ENCODE measurements around the gene TMEM120B. TPM values are rescaled to one million over a fixed set of nuclear protein-coding genes. Genes with fewer than 3 reads are reported as not detected.

TMEM120B gene
- total RNA-seq, 4 donors from 2014 or later, result 5.9 to 11.2 (median 6.4) TPM

- H3K9me3 ChIP-seq, result no peaks in the 10 kb centered on the region
- in situ Hi-C loops (cut with MboI; ENCODE audit: low sequenced_read_pairs in 4 of 4), result no loop called here
- no peaks in the 10 kb centered on the region for H3K27me3 ChIP-seq
- TF ChIP-seq POLR2A (IDR thresholded peaks at IDR 0.05), result no peak
- no peak for TF ChIP-seq CTCF (IDR thresholded peaks at IDR 0.05 in 4 of 5, conservative IDR thresholded peaks at IDR 0.05 in 1 of 5)
- ATAC-seq (no peak), DNase-seq (no peak)
- H3K36me3 ChIP-seq, result peaks cover 8 to 76% of the 10 kb centered on the region in 2 donors
- H3K4me1 ChIP-seq, result no peaks in the 10 kb centered on the region
- intact Hi-C loops (cut with DNase I; ENCODE audit: low total_unique reads), result no loop called here
- H3K4me3 ChIP-seq, result no peak overlapping the region
- no peak overlapping the region for H3K27ac ChIP-seq
These were observed 110.0 kb downstream of the TMEM120B start for GRCh38 chr12:121822393-121823100.

GRCh38 chr12:121823101-121823726 lies 110.7 kb downstream of the TMEM120B start:
- no peaks in the 10 kb centered on the region for H3K27me3 ChIP-seq
- DNase-seq (no peak), ATAC-seq (no peak)
- H3K9me3 ChIP-seq, result no peaks in the 10 kb centered on the region
- H3K27ac ChIP-seq, result no peak overlapping the region
- in situ Hi-C loops (cut with MboI; ENCODE audit: low sequenced_read_pairs in 4 of 4) (no loop called here), intact Hi-C loops (cut with DNase I; ENCODE audit: low total_unique reads) (no loop called here)
- no peak overlapping the region for H3K4me3 ChIP-seq
- TF ChIP-seq POLR2A (IDR thresholded peaks at IDR 0.05), result no peak
- TF ChIP-seq CTCF (IDR thresholded peaks at IDR 0.05 in 4 of 5, conservative IDR thresholded peaks at IDR 0.05 in 1 of 5), result no peak
- peaks cover 3 to 76% of the 10 kb centered on the region in 2 donors for H3K36me3 ChIP-seq
- no peaks in the 10 kb centered on the region for H3K4me1 ChIP-seq

- H3K9me3 ChIP-seq, result no peaks in the 10 kb centered on the region
- no peak overlapping the region for H3K27ac ChIP-seq
- H3K4me1 ChIP-seq, result no peaks in the 10 kb centered on the region
- no peaks in the 10 kb centered on the region for H3K27me3 ChIP-seq
- TF ChIP-seq POLR2A (IDR thresholded peaks at IDR 0.05) (no peak), CTCF (IDR thresholded peaks at IDR 0.05 in 4 of 5, conservative IDR thresholded peaks at IDR 0.05 in 1 of 5) (no peak)
- ATAC-seq (no peak), DNase-seq (no peak)
- intact Hi-C loops (cut with DNase I; ENCODE audit: low total_unique reads), result no loop called here
- peaks cover 0 to 77% of the 10 kb centered on the region in 2 donors for H3K36me3 ChIP-seq
- in situ Hi-C loops (cut with MboI; ENCODE audit: low sequenced_read_pairs in 4 of 4), result no loop called here
- no peak overlapping the region for H3K4me3 ChIP-seq
These were observed 111.2 kb downstream of the TMEM120B start for GRCh38 chr12:121823727-121824115.

GRCh38 chr12:121825041-121825523 lies 112.5 kb downstream of the TMEM120B start:
- intact Hi-C loops (cut with DNase I; ENCODE audit: low total_unique reads), result no loop called here
- Histone ChIP-seq H3K4me3 (no peak overlapping the region), H3K4me1 (no peaks in the 10 kb centered on the region), H3K27me3 (no peaks in the 10 kb centered on the region), H3K9me3 (no peaks in the 10 kb centered on the region), H3K36me3 (peaks cover 0 to 74% of the 10 kb centered on the region in 2 donors), H3K27ac (no peak overlapping the region)
- TF ChIP-seq POLR2A (IDR thresholded peaks at IDR 0.05), result no peak
- no peak for TF ChIP-seq CTCF (IDR thresholded peaks at IDR 0.05 in 4 of 5, conservative IDR thresholded peaks at IDR 0.05 in 1 of 5)
- ATAC-seq, result no peak
- in situ Hi-C loops (cut with MboI; ENCODE audit: low sequenced_read_pairs in 4 of 4), result no loop called here
- DNase-seq, result no peak

Data from gastrocnemius medialis (tissue), 4 donors.